GM18508 (cell line): Measurements from ENCODE around the gene CCDC88C.
A peak's percentile ranks its signal among the peaks of the same experiment; 100 is the strongest.

Source experiments
- ATAC-seq: cut with Tn5 transposase; IDR thresholded peaks from one replicate; pipeline ENCODE4 v1.9.1; 2021; ENCODE audit warnings: moderate number of reproducible peaks; ENCODE audit not compliant: insufficient read depth, unreplicated experiment

Gene CCDC88C

DNA sequence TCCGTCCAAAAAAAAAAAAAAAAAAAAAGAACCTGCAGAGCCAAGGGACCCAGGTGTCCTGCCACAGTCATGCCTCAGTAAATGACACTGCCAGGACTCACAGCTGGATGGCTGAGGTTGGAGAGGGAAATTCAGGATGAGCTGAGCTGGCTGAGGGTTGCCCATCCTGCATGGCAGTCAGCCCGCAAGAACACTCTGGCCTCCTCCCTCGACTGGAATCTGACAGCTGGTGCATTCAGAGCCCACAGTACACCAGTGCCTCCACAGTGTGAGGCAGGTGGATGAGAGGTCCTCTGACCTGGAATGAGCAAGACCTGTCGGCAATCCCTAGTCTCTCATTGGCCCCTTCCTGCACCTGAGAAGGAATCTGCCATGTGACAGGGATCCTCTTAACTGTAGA is 98.7 kb downstream of the CCDC88C start:
- no peak for ATAC-seq

DNA sequence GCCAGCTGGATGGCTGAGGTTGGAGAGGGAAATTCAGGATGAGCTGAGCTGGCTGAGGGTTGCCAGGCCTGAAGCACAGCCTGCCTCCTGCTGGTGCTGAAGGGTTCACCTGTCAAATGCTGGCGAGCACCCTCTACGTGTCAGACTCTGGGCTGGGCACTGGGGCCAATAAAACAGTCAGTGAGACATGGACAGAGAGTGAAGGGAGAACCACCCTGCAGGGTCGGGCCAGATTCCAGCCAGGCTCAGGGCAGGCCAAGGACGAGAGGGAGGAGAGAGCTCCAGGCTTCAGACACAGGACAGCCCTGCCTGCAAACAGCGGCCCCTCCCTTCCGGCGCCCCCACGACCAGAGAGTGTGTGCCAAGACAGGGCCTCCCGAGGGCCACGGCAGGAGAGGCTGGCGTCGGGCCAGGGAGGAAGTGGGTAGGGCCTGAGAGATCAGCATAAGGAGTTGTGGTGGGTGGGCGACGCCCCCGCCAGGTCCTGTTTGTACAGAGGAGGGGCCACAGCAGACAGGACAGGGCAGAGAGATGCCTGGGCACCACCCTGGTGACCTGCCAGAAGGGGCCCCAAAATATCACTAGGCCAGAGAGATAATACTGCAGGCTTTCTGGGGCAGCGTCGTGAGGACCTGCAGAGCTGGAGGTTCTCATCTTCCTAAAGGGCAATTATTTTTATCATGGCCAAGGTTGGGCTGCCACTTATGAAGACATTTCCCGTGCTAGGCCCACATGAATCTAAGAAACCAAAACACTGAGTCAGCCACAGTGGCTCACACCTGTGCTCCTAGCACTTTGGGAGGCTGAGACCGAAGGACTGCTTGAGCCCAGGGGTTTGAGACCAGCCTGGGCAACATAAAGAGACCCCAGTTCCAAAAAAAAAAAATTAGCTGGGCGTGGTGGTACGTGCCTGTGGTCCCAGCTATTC is 100.0 kb downstream of the CCDC88C start:
- no peak for ATAC-seq

DNA sequence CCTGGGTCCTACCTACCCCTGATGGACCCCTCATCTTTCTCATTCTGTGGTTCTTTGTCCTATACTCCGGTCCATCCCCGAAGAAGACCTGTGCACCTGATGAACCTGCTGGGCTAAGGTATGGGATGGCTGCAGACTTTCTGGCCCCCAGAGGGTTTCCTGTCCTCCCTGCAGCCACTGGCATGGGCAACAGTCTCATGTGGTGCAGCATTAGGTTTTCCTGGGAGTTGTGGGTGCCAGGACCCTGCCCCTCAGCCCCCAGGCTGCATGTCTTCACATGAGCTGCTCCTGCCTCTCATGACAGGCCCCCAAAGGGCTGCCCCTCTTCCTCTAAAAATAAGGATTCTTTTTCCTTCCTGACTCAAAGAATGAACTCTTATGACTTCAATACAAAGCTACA is 100.9 kb downstream of the CCDC88C start:
- no peak for ATAC-seq

DNA sequence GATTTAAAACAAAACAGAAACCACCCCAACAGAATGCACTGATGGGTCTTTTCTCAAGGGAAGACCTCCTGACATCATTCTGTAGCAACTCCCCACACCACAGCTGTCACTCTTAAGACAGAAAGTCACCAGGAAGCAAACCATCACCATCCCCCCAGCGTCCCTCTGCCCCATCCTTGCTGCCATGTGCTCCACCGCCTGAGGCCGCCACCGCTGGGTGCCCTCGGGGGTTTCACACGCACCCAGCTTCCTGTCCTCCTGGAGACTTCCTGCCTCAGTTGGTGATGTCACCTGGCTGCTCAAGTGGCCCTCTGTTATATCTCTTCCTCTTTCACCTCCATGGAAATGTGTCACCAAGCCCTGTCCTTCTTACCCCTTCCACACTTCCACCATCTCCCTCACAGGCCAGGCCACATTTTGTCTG is 101.8 kb downstream of the CCDC88C start:
- peak; percentile 75 for ATAC-seq

DNA sequence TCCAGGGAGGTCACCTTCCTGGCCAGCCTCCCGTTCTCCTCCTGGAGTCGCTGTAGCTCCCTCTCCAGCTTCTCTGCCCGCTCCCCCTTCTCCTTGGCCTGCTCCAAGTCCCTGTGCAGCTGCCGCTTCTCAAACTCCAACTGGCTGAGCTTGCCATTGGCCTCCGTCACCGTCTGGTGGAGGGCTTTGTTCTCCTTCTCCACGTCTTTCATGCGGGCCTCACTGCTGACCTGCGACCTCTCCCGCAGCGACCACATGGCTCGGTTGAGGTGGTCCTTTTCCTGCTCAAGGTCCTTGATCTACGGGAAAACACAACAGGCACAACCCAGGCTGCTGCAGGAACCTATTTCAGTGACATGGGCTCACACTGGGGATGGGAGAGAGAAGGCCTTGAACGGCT is 103.8 kb downstream of the CCDC88C start:
- ATAC-seq: no peak

DNA sequence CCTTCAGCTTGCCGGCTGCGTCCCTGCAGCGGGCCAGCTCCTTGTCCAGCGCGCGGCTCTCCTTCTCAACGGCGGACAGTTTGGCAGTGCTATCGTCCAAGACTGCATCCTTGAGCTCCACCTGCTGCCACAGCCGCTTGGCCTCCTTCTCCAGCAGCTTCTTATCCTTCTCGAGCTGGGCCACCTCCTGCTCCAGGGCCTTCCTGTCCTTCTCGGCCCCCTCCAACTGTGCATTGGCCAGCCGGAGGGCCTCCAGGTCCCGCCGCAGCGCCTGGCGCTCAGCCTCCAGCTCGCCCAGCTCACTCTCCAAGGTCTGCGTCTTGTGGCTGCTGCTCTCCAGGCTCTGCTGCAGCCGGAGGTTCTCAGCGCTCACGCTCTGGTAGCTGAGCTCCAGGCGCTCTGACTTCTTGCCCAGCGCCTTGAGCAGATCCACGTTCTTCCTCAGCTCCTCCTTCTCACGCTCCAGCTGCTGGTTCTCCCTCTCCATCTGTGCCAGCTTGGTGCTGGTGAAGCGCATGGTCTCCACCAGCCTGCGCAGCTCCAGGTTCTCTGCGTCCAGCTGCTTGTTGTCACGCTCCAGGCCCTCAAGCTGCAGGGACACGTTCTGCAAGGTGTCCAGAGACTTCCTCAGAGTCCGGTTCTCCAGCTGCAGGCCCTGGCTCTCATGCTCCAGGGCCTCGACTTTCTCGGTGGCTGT is 104.3 kb downstream of the CCDC88C start:
- no peak for ATAC-seq

DNA sequence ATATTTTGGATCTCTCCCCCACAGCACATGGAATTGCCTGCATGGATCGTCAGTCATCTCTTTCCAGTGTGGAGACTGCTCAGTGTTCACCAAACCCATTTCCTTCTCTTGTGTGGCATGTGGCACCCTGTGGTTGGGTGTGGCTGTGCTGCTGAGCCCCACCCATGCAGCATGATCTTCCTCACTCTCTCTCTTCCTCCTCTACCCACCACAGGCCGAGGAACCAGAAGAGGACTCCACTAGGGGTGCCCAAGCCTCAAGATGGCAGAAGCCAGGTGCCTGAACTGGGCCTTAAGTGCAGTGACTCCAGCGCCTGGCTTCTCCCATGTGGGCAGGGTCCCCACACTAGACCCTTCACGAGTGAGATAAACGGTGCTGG is 106.3 kb downstream of the CCDC88C start:
- ATAC-seq: no peak

DNA sequence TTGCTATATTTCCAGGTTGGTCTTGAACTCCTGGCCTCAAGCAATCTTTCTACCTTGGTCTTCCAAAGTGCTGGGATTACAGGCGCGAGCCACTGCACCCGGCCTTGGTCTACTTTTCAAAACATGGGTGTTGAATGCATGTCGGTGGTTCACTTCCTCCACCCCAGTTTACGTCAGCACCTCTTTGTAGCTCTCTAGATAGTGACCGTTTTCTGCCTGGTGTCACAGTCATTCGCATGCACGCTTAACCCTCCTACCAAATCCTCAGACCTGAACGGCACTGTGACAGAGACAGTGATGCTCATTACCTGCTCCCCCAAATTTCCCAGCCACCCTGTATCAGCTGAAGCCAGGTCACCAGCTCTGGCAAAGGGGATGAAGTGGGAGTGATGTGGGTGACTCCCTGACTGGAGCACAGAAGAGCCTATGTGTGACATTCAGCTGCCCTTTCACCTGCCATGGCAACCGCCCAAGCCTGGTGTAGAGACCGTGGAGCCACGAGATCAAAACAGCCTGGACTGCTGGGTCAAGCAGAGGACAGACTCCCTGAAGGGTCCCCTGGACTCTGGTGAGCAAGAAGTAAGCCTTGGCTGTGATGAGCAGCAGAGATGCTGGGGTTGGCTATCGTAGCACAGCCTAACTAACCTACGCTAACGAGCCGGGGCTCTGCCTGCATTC is 106.9 kb downstream of the CCDC88C start:
- no peak for ATAC-seq

DNA sequence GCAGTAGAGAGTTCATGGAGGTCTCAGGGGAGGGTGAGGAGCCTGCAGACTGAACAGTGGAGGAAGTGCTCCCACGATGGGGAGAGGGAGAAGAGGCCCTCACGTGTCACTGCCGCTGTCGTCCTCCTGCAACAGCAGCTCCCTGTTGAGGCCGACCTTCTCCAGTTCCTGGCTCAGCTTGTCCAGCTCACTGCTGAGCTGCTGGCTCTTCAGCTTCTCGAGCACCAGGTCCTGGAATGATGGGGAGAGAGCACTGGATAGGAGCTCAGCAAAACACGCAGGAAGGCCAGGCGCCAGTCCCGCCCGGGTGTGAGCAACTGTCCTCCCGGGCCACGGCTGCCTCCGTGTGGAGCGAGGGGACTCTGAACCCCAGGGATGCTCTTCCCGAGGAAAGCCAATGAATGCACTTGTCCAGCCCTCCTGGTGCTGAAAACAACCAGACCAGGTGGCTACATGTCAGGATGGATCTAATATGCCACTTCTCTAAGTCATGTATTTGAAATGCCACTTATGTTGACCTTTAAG is 107.8 kb downstream of the CCDC88C start:
- no peak for ATAC-seq

DNA sequence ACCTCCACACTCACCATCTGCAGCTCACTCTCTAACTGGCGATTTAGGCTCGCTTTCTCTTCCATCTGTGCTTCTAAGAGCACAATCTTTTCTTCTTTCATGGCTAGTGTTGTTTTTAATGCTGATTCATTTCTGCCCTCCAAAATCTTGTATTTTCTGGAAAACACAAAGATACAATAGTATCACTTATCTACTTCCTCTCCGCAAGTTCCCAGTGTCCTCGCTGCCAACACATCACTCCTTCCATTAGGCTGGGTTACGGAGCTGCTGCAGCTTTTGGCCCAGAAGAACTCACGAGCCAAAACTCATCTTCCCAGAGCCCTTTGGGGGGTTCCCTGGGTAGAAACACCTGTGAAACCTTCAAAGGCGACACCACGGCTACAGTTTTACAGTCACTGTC is 109.3 kb downstream of the CCDC88C start:
- ATAC-seq: no peak

DNA sequence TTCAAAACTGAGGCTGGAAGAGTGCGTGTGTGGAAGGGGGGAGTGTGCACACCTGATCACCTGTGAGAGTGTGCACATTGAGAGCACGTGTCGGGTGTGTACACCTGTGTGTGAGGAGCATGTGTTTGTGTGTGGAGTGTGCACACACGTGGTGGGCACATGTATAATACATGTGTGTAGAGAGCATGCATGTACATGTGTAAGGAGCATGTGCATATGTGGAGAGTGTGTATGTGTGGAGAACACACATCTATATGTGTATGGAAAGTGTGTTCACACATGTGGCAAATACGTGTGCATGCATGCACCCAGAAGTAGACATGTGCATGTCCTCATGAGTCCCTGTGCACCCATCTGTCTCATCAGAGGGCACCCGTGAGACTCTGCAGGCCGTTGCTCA is 110.0 kb downstream of the CCDC88C start:
- ATAC-seq: no peak

DNA sequence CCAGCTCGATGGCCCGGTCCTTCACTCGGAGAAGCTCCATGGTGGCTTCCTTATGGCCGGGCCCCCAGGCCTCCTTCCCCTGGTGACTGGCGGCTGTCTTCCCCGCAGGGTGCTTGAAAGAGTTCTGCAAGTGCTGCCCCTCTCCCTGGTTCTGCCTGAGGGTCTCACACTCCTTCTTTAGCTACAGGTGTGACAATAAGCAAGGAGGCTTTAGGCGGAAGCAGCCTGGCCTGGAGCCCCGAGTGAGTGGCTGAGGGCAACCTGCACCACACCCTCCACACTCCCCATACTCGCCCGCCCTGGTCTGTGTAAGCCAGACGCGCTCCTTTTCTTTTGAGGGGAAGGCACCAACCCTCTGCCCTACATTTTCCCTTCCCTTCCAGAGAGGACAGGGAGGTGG is 110.6 kb downstream of the CCDC88C start:
- ATAC-seq: no peak

DNA sequence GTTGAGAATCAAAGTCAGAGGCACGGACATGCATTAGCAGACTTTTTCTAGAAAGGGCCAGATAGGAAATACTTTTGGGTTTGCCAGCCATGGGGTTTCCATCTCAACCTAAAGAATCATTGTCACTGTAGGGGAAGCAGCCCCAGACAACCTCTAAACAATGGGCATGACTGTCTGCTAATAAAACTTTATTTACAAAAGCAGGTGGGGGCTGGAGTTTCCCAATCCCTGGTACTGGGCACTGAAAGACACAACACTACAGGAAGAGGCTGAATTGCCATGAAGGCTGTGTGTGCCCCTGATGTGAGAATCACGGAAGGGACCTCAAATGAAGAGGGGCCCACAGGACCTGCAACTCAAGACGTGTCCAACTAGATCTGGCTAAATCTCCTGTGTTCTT is 111.1 kb downstream of the CCDC88C start:
- ATAC-seq: no peak

DNA sequence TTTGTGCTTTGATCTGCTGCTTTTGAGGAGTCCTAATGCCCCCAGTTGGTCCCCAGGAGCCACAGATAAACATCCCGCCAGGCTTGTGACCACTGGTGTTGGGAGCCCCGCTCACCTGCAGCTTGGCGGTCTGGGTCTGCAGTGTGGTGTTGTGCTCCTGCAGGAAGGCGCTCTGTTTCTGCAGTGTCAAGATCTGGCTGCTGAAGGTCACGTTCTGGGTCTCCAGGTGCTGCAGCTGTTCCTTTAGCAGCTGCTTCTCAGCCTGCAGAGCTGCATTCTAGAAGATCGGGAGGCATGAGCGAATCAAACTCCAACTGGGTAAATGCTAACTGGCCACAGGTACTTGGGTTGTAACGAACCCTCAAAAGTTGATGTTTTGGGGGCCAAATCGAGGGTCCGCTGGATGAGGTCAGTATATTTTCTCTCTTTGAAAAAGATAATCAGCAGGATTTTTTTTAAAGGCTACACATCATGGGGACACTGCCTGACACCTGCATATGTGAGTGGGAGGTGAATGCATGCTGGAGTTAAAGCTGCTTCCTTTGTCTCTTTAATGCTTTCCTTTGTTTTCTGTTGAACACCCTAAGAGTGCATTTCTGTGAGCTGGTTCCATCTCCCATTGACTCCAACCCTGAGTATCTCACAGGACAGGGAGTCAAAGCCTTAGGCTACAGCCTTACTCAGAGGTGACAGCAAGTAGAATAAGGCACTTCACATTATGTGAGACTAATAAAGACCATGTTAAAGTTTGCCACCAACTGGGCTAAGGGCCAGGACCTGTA is 111.8 kb downstream of the CCDC88C start:
- no peak for ATAC-seq

DNA sequence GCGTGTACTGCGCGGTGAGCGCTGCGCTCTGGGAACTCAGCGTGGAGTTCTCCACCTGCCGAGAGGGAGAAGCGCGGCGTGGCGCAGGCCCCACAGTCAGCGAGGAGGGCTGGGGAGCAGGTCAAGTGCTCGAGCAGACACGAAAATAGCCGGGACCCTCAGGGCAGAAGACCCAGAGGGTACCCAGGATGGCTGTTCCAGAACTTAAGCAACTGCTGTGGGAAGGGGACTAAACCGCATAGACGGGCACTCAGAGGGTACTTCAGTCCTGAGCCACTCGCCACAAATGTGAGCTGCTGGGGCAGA is 113.7 kb downstream of the CCDC88C start:
- ATAC-seq: no peak

DNA sequence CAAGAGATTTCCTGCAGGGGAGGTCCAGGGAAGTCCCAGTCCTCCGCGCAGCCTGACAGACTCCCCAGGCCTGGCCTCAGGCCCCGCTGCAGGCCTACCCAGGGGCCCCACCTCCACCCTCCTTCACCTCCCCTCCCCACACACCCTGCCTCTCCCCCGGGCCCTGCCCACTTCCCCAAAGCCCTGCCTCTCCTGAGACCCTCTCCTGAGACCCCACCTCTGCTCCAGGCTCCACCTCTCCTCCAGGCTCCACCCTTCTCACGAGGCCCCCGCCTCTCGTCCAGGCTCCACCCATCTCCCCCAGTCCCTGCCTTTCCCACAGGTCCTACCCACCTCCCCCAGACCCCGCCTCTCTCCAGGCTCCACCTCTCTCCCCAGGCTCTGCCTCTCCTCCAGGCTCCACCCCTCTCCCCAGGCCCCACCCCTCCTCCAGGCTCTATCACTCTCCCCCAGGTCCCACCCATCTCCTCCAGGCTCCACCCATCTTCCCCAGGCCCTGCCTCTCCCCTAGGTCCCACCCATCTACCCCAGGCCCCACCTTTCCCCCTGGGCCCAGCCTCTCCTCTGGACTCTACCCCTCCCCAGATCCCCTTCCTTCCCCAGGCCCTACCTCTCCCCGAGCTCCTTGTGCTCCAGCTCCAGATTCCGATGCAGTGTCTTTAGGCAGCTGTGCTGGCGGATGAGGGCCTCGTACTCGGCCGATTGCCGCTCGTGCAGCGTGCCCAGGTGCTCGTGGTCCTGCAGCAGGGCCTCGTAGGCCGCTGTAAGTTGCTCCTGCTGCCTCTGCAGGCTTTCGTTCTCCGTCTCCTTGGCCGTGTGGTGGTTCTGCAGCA is 114.3 kb downstream of the CCDC88C start:
- ATAC-seq: no peak

DNA sequence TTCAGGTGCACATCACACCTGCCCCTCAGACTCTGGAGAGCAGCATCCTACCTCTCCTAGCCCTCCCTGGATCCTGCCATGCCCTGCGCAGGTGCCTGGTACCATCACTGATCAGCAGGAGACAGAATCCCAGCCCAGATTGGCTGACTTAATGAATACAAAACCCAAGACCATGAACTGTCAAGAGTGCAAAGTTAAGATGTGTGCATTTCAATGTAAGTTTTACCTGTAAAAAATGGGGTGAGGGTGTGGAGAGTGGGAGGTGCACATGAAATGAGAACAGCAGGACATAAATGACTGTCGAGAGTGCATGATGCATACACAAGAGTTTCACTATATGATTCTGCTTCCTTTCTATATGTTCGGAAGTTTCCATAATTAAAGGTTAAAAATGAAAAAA is 115.2 kb downstream of the CCDC88C start:
- ATAC-seq: no peak

DNA sequence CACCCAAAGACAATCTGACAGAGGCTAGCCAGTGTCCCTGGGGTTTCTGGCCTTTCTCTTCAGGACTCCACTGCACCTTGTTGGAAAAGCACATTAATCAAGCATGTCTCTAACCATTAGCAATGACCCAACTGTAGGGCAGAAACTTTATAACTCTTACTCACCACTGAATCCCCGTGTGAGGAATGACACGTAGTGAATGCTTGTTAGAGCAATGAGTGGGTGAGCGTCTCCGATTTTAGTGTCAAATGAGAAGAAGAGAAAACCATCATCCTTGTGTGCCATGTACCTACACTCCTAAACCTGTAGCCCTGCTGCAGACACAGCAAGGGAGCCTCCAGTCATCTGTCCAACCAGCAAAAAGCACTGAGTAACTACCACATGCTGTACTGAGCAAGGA is 116.7 kb downstream of the CCDC88C start:
- no peak for ATAC-seq

DNA sequence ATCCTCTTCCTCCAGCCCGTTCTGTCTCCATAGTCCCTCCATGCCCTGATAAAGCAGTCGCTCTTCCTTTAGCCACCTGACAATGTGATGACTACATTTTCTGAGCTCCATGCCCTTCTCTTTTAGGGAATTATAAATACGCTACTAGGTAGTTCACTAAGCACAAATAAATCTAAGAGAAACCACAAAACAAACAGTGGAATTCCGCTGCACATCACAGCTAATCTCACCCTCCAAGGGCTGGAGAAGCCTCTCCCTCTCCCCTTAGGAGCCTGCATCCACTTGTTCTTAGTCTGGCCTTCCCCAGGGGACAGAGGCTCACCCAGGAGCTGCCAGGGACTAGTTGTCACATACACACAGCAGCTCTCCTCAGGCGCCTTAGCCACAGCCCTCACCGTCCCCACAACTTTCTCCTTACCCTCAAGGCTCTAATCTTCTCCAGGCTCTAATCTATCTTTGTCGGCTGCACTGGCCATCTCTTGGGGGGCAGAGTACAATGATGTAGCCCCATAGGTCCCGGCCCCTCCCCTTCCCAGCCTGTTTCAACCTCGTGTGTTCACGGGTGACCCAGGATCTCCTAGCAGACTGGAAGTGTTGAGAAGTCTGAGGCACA is 117.2 kb downstream of the CCDC88C start:
- no peak for ATAC-seq
